GM18867 (cell line): ENCODE data around the gene TRAK1.
A peak's percentile ranks its signal among the peaks of the same experiment; 100 is the strongest.
"Not testable (repeated sequence)": the region's sequence is repeated elsewhere in the genome, so short reads cannot be mapped to it uniquely, and the experiment has no call there.

Experiments
- ATAC-seq: cut with Tn5 transposase; IDR thresholded peaks from one replicate; pipeline ENCODE4 v1.9.1; 2021; ENCODE audit warnings: mild to moderate bottlenecking, moderate library complexity; ENCODE audit not compliant: unreplicated experiment

The TRAK1 gene

DNA sequence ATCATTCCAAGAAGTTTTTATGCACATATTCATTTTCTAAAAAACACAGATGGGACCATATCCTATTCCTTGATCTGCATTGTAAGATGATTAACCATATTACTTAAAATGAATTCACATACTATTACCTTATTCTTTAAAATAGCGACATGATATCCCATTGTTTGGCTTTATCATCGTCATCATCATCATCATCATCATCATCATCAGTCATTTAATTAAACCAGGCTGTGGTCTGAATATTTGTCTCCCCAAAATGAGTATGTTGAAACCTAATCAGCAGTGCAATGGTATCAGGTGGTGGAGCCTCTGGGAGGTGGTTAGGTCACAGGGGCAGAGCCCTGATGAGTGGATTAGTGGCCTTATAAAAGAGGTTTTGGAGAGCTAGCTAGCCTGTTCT, 4.4 kb downstream of the TRAK1 start:
- ATAC-seq: no peak

DNA sequence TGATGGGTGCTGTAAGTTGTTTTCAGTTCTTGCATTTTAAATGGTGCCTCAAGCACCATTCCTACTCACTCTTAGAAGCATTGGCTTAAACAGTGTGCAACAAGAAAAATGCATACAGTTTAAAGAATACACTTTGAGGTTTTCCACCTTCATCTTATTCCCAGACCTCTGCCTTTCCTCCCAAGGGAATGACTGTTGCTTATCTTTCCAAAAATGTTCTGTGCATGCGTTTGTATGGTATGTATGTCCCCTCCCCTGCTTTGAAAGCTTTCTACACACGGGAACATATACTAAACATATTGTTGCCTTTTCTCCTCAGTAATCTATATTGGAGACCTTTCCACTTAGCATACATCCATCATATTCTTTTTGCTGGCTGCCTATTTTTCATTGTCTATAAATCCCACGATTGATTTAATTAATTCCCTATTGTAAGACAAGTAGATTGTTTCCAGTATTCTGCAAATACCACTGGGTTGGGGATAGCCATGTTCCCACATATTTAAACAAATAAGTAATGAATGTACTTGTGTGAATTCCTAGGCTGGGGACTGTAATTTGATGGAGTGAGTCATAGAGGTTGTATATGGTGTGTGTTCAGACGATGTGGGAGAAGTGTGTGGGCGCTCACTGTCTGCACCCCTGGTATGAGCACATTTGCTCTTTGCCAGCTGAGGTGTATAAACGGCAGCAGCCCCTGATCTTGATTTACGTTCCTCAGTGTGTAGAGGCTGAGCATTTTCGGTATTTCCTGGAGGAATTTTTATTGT, 5.8 kb downstream of the TRAK1 start:
- no peak for ATAC-seq

DNA sequence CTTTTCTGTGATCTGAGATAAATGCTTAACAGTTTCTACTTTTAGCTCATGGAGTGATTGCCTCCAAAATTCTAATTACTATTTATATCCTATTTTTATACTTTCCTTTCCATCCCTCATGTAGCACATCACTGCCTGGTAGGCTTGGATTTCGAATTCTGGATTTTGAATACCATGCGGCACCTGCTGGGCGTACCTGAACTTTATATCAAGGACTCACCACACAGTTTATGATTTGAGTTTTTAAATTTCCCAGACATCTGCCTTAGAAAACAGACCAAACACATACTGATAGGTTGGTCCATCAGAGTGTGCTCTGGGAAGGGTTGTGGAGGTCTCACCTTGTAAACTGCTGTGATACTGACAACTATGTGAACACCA, 6.4 kb downstream of the TRAK1 start:
- ATAC-seq: no peak

DNA sequence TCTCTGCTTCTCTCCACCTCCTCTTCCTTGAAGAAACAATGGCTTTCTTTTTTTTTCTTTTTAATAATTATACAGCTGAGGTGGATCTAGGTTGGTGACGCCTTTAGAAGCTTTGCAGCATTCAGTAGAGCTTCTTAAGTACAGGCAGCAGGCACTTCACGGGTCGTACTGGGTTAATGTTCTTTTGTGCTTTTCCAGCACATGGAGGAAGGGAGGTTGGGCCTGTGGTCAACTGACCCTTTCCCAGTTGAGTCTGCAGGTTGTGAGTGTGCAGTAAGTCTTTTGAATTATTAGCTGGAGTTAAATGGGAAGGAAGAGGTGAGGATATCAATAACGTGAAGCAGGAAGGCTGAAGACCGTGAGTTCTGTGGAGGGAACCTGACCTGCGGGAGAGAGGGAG, 7.0 kb downstream of the TRAK1 start:
- ATAC-seq: no peak

DNA sequence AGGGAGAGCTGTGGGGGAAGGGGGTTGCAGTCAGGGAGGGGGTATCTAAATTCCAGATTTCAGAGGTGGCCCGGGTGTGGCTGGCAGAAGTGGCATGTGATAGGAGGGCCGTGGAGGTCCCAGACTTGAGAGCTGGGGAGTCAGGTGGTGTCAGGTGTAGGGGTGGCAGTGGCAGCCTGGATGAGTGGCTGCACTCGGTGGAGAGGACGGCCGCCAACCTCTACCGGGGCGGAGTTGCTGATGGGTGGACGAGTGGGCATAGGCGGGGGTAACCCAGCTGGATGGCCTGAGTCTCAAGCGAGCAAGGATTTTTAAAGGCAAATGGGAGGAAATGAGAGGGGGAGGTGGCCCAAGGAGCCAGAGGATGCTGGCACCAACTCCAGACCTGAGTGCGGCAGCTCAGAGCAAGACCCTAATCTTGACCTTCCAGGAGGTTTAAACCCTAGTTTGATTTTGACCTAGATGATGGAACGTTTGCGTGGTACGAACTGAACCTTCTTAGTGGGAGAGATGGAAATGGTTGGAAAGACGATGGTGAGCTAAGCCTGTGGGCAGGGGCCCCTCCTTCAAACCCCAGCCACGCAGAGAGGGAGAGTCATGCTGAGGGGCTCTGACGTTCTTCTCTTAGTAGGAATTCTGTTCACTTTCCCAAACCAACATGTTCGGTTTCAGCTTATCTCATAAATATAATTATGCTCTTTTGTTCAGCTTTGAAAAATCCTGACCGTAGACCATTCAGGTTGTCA, 8.0 kb downstream of the TRAK1 start:
- ATAC-seq: peak; percentile 7

DNA sequence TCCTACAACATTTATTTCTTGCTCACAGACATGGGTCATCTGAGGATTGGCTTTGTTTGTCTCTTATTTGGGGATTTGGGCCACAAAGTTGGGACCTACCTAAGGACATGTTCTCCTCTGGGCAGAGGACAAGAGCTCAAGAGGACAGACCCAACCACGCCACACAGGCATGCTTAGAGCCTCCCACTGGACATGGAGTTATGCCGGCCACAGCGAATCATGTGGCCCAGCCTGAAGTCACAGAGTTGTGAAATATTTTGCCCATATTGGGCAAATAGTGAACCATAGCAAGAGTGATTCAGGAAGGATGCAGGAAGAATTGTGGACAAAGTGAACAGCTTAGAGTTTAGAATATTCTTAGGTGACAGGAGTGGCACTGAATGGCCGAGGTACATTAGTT, 9.9 kb downstream of the TRAK1 start:
- ATAC-seq: no peak

DNA sequence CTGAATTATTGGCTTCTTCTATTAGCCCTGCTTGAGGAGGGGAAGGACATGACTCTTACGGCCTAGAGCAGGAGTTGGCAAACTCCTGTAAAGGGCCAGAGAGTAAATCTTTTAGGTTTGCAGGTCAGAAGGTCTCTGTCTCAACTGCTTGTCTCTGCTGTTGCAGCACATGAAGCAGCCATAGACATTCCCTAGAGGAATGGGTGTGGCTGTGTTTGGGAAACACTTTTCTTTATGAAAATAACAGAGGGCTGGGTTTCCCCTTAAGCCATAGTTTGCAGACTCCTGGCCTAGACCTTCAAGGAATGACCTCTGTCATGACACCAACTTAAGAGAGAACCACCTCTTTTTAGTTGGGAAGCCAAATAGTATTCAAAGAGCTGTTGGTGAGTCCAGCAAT, 10.3 kb downstream of the TRAK1 start:
- no peak for ATAC-seq

DNA sequence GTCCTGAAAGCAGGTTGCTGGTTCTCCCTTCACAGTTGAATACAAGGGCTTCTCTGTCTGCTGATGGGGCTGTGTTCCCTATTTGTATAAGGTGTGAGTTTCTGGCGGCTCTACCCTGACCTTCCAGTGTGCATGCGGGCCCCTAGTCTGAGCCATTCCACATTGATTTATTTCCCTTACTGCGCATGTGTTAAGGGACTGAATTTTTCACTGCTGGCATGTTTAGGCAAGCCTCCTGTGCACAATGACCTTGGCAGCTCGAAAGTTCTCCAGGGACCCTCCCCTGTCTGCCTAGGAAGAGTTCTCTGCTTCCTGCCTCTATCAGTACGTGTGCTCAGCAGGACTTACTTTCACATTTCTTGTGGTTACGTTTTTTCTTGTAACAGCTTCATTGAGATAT, 11.4 kb downstream of the TRAK1 start:
- no peak for ATAC-seq

DNA sequence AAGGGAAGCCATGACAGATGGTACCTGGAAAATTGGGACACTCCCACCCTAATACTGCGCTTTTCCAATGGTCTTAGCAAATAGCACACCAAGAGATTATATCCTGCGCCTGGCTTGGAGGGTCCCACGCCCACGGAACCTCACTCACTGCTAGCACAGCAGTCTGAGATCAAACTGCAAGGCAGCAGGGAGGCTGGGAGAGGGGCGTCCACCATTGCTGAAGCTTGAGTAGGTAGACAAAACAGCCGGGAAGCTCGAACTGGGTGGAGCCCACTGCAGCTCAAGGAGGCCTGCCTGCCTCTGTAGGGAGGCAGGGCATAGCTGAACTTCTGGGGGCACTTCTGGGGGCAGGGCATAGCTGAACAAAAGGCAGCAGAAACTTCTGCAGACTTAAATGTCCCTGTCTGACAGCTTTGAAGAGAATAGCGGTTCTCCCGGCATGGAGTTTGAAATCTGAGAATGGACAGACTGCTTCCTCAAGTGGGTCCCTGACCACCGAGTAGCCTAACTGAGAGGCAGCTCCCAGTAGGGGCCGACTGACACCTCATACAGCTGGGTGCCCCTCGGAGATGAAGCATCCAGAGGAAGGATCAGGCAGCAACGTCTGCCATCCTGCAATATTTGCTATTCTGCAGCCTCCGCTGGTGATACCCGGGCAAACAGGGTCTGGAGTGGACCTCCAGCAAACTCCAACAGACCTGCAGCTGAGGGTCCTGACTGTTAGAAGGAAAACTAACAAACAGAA, 12.9 kb downstream of the TRAK1 start:
- not testable (repeated sequence) for ATAC-seq

DNA sequence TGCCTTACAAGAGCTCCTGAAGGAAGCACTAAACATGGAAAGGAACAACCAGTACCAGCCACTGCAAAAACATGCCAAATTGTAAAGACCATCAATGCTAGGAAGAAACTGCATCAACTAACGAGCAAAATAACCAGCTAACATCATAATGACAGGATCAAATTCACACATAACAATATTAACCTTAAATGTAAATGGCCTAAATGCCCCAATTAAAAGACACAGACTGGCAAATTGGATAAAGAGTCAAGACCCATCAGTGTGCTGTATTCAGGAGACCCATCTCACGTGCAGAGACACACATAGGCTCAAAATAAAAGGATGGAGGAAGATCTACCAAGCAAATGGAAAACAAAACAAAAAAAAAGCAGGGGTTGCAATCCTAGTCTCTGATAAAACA, 14.8 kb downstream of the TRAK1 start:
- ATAC-seq: not testable (repeated sequence)

DNA sequence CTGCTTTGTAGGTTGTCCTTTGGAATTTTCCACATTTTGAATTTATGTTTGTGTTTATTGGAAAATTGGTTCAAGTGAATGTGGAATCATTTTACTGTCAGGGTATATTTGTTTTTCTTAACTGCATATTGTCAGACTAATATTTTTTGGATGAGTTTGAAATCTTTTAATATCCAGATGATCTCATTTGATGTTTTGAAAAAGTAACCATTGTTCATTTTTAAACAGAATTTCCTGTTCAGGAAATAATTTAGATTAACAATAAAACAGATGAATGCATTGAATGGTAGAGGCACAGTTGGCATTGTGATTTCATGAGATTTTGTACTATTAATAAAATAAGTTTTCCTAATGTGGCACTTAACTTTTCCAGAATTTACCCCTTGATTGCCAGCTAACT, 15.5 kb downstream of the TRAK1 start:
- ATAC-seq: no peak

DNA sequence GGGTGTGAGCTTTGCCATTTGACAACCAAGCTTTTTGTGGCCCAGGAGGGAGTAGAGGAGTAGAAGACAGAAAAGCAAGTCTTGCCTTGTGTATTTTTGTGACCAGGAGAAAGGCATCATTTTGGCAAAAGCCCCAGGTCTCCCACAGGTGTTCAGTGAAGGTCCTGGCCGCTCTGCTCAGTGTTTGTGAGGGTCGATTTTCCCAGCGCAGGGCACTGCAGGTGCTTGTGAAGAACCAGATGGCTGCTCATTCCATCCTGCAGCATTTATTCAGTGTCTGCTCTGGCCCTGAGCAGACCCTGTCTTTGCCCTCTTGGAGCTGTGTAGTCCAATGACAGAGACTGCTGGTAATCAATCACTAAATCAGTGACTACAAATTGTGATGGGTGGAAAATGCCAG, 19.5 kb downstream of the TRAK1 start:
- ATAC-seq: no peak

DNA sequence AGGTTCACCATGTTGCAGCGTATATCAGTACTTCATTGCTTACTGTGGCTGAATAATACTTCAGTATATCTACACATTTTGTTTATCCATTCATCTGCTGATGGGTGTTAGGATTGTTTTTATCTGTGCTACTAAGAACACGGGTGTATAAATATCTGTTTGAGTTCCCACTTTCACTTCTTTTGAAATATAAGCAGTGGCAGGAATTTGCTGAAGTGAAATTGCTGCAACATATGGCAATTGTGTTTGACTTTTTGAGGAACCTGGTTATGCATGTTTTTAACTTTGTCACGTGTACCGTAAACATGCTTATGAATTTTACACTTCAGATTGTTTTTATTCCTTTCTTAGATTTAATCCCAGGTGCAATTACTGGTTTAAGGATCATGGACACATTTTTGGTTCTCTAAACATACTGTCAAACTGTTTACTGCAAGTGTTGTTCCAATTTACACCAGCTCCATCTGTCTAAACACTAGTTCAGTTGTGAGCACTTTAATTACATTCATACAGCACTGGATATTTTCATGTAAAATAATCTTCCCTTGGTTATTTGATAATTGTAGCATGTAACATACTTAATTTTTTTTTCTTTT, 23.1 kb downstream of the TRAK1 start:
- no peak for ATAC-seq

DNA sequence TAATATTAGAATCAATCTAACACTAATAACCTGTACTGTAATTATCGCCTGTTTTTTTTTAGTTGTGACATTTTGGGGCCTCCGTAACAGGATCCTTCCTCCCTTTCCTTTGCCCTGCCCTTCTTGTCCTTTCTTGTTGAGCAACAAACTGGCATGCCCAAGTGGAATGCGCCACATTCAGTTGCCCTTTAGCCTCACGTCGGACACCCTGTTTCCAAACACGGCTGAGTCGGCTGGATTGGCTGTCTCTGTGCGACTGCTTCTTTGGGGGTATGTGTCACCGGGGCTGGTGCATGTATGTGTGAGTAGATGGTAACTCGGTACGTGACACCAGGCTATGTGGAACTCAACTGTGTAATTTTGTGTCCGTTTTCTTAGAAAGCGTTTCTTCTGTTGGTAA, 24.1 kb downstream of the TRAK1 start:
- ATAC-seq: no peak

DNA sequence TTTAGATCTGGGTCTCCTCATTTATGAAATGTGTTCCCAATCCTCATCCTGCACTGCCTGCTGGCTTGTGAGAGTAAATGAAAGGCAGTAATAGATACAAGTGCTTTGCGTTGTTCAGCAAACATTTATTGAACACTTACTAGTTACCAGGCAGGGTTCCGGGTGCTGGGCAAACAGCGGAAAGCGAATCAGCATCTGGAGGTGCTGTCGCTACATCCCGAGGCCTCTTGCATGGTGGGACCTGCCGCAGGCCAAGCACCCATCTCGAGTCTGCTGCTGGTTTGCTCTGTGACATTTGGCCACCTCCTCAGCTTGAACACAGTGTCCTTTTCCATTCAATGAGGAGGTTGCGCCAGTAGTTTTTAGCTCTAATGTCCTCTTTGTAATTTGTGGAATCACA, 24.8 kb downstream of the TRAK1 start:
- no peak for ATAC-seq

DNA sequence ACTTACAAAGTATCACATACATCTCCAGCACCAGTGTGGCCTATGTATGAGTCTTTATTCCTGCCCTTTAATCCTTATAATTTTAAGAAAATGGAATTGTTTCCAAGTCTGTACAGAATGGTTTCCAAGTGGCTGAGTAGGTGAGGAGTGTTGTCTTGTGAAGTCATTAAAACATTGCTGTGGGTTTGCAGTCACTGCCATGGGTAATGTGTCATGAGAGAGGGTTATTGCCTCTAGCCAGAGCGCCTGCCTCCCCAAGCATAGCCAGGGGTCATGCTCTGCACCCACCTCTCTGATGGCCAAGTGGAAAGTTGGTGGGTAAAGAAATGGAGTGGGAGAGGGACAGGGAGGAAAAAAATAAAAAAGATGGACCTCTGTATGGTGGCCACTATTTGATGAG, 25.3 kb downstream of the TRAK1 start:
- ATAC-seq: no peak

DNA sequence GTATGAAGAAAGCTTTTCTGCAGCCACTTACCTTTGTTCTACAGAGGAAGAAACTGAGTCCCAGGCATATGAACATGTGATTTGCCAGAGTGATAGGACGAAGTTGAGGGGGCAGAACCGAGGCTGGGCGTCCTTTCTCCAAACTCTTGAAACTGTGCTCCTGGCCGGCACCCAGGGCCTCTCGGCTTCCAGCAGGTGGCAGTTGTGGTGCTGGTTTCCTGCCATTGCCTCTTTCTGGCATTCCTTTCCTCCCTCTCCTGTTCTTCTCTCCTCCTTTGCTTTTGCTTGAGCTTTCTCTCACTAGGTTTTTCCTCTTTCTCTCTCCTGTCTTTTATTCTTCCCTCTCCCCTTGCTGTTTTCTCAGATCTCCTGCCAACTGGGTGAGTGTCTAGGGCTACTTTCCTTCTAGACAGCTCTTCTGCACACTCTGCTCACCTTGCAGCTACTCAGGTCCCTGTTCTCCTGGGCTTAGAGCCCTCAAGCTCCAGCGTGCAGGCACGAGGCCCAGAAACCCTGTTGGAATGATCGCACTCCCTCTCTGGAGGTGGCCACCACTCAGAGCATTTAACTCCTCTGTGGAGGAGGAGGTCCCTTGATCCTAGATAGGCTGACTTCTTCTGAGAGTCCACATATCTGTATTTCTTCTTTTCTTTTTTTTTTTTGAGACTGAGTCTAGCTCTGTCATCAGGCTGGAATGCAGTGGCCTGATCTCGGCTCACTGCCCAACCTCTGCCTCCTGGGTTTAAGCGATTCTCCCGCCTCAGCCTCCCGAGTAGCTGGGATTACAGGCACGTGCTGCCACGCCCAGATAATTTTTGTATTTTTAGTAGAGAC, 26.2 kb downstream of the TRAK1 start:
- no peak for ATAC-seq

DNA sequence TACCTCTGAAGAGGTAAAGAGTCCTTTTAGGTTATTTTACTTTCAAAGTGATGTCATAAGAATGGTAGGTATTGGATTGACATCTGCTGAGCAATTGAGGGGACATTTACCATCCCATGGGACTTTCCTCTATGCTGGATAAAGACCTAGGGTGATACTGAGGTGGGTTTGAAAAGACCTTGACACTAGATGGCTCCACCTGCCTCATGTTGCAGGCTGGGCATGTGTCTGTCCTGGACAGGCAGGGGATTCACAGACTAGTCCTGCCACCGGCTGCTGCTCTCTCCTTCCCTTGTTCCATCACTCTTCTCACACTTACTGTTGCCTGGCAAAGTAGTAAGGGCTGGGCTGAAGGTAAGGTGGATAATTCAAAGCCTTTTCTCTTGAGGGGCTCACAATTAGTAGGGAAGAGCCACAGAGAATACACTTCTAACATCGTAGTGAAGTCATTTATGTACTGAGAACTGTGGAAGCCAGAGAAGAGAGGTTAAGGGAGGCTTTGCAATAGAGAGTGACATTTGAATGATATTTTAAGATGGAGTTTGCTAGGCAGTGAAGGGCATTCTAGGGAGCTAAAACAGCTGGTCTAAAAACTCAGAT, 27.7 kb downstream of the TRAK1 start:
- peak; percentile 66 for ATAC-seq

DNA sequence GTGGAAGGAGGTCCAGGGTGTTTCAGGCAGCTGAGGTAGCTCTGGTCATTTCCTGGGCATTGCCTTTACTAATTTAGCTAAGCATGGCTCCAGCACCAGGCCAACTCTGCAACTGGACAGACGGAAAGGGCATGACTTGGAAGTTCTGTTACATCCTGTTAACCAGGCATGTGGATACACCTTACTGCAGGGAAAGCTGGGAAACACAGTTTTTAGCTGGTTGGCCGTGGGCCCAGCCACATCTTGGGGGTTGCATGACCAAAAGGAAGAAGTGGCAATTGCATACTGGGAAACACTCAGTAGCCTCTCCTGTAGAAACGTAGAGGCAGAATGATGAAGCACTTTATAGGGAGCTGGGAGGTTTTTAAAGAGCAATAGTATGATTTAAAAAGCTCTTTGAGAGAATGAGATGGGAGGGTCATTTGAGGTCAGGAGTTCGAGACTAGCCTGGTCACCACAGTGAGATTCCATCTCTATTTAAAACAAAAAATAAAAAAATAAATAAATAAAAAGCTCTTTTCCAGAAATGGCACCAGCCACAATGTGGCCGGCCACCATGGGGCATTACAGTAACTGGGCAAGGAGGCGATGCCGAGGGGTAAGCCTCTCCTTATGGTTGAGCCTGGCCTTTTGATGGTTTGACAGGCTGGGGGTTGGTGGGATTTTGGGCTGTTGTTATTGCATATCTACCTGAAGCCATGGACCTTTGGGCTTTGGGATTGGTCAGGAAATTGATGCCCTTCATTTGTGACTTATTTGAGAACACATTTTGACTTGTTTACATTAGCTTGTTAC, 28.6 kb downstream of the TRAK1 start:
- ATAC-seq: no peak
